ENCODE measurements around the gene APLP2.
"Not testable (repeated sequence)": the region's sequence is repeated elsewhere in the genome, so short reads cannot be mapped to it uniquely, and the experiment has no call there.

The APLP2 gene

DNA sequence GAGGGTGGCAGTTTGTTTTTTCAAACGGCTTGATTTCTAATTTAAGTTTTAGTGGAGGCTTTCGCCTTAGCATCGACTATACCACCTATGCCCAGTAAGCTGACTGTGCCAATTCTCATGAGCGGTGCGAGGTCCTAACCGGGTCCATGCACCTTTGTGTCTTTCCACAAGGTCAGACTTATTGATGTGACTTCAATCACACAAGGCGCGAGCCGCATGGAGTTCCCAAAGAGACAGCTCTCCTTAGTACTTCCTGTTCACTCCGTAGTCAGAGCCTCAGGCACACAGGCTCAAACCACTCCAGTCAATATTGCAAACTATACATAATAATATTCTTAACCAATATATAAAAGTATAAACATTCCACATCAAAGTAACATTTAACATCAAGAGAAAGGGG, 108.1 kb downstream of the APLP2 start:
- DNase-seq = no peak

DNA sequence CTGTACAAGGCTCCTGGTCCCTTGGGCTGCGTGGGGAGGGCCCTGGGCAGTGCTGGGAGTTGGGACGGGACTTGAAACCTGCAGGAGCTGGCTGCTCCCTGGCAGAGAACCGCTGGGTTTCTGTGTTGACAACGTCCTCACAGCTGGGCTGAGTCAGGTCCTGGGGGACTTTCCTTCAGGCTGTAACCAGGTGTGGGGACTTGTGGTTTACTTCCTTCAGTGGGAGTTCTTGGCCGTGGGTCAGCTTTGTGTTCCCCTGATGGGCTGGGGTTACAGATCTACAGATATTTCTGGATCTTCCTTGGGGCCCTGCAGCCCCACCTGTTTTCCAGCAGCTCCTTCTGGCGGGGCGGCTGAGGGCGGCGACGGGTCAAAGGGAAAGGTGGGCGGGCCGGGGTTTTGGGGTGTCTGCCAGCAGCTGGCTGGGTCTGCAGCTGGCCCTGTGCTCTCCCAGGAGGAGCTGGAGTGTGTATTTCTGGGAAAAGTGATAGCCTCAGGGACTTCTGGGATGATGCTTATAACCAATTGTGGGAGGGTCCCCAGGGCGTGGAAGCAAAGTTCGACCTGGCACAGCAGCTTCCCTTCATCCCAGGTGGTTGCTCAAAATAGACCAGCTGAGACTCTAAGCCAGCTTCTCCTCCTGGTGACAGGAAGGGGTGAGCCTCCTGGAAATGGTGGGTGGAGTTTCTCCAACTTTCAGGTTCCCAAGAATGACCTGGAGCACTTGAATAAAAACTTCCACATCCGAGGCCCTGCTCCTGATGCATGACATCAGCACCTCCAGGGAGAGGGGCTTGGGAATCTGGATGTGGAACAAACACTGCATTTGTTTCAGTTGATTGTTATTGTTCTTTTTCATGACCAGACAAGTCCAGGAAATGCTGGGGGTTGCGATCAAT, 109.0 kb downstream of the APLP2 start:
- DNase-seq = no peak

DNA sequence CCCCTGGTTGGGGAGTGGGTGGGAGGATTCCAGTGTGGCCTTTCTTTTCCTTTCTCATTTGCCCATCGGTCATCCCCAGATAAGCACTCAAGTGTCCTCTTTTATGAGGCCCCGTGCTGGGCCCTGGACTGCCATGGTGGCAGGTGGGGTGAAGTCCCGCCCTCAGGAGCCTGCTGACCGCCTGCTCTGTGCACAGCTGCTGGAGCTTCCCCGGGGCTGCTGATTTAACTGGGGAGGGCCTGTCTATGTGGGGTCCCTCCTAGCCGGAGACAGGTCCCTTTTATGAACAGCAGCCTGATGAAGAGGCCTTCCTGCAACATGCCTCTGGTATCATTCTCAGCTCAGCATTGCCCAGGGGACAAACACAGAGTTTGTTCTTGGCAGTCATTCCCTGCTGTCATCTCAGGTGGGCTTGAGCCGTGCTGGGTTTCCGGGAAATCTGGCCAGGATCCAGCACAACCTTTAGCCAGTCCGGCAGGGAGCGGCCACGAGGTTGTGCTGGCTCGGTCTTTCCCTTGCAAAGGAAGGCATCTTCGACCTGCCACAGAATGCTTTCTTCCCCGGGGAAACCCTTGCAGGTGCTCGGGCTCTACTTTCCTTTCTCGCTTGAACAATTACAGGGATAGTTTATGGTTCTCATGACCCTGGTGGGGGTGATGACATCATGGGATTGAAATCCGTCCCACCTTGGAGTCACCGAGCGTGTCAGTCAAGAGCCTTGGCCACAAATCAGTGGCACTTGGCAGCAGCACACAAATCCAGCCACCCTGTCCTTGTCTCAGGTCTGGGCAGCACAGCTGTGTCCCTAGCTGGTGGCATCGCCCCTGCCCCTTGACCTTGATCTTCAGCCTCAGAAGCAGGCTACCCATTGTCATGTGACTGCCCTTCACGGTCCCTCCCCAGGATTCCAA, 110.0 kb downstream of the APLP2 start:
- no peak for DNase-seq

DNA sequence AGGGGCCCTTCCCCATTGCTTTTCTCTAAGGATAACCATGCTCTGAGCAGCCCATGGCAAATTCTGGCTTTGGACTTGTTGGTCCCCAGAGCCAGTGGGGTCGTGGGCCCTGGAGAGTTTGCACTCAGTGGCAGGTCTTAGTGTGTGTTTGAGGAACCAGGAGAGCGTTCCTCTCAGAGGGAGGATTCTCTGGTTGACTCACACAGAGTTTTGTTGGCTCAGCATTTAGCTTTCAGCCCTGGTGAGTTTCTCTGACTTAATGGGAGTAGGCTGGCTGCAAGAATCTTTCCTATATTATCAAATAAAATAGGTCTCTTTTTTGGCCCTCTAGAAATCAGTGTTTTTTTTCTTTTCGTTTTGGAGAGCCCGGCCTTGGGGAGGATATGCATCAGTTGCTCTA, 110.8 kb downstream of the APLP2 start:
- no peak for DNase-seq

DNA sequence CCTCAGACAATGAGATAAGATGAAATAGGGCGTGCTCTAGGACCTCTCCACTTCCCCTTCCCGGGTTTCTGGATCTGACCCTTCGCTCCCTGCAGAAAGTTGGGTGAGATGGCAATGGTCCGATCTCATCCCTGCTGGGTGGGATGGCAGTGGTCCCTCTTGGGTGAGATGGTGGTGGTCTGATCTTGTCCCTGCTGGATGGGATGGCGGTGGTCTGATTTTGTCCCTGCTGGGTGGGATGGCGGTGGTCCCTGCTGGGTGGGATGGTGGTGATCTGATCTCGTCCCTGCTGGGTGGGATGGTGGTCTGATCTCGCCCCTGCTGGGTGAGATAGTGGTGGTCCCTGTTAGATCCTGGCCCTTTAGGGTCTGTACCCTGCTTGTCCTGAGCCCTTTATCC, 111.2 kb downstream of the APLP2 start:
- DNase-seq = no peak

DNA sequence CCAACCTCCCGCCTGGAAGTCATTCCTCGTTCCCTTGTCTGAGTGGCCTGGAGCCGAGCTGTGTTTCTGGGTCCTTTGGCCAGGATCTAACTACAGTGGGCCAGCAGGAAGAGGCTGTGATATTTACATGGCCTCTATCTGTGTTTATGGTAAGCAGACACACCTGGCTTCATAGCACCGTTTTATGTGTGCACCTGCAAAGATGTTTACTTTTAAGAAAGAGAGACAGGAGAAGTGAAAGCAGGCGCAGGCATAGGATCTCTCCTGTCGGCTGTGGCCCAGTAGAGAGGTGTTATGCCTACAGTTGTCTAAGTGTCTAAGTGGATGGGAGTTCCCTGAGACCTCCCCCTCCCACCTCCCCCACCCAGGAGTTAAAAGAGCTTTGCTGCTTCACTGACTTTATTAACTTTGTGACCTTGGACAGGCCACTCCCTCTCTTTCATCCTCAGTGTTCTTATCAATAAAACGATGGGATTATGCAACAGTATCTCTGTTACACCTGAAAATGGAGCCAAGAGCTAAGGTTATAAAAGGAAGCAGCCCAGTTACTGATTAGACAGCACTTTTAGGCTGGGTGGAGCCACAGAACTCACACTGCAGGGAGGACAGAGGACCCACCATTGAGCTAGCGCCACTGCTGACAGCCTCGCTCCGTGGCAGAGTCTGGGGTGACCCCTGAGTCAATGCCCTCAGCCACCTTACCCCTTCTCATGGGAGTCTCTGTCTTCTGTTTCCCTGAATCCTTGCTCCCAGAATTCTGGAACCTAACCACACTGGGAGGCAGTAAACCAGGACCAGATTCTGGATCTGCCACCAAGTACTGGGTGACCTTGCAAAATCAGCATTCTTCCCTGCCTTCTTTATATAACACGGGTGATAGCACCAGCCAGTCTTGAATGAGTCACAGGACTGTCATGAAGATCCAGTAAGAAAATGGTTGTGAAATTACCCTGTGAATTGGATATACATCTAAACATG, 111.9 kb downstream of the APLP2 start:
- DNase-seq = no peak

DNA sequence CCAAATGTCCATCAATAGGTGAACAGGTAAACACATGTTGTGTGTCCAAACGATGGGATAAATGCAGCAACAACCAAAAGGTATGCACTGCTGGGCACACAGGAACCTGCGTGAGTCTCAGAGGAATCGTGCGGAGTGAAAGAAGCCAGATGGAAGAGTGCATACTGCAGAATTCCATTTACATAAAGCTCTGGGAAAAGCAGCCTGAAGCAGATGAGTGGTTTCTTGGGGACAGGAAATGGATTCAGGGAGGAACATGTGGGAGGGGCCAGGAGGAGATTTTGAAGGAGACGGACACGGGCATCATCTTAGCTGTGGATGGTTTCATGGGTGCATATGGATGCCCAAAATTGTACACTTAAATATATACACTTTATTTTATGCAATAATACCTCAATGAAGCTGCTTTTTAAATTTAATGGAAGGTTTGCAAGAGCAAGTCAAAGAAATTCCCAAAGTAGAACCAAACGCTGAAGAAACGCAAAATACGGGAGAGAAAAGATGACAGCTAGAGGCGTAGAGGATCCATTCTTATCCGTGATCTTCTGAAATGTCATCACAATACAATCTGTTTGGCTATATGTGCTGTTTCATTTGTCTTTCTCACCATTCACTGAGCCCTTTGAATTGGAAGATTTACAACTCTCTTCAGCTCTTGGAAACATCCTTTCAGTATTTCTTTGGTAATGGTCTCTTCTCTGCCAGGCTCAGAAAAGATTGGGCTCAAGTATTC, 114.3 kb downstream of the APLP2 start:
- no peak for DNase-seq

DNA sequence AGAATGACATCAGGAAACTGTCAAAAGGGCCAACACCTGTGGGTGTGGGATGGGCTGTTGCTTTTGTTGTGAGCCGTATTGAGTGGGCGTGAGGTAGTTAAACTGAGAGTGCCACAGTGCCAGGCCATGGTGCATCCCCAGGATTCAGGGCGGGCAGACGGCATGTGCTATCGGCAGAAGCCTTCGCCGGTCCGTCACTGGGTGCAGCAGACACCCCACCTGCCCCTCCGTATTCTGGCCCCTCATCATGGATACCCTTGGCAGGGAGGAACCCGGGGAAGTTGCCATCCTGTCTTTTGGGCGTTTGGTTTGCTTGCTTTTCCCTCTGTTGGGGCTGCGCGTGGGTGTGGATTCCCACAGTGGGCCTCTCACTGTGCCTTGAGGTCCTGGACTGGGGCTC, 117.4 kb downstream of the APLP2 start:
- DNase-seq = no peak

DNA sequence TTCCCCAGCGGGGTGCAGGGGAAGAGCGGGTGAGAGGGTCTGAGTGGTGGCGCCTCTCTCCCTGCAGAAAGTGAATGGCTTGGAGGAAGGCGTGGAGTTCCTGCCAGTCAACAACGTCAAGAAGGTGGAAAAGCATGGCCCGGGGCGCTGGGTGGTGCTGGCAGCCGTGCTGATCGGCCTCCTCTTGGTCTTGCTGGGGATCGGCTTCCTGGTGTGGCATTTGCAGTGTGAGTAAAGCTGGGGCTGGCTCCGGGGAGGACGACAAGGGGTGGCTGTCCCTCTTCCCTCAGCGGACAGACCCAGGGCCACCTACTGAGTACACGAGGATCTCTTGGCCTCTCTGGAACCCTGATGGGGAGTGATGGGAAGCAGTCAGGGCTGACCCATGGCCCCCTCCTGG, 118.4 kb downstream of the APLP2 start:
- DNase-seq = no peak

DNA sequence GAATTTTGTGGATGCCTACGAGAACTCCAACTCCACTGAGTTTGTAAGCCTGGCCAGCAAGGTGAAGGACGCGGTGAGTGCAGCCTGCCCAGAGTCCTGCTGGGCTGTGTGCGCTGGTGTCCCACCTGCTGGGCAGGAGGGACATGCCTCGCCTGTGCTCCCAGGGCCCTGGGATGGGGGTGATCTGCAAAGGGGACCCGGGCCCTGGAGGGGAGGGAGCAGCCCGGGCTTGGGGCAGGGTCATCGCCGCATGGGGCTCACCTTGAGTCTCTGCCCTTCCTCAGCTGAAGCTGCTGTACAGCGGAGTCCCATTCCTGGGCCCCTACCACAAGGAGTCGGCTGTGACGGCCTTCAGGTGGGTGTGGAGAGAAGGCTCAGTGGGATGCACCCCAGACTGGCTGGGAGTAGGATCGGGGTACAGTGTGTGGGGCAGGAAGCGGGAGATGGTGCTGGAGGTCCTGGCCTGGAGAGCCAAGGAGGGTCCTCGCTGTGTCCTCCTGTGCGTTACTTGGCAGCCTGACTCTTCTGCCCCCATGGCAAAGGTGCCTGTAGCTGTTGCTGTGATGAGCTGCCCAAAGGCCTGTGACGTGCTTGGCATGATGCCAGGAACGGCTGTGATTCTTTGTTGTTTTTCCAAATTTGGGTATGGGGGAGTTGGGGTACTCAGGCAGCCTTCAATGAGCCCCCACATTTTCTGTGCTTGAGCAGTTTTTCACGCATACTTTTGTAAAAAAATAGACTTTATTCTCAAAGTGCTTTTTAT, 119.1 kb downstream of the APLP2 start:
- no peak for DNase-seq

DNA sequence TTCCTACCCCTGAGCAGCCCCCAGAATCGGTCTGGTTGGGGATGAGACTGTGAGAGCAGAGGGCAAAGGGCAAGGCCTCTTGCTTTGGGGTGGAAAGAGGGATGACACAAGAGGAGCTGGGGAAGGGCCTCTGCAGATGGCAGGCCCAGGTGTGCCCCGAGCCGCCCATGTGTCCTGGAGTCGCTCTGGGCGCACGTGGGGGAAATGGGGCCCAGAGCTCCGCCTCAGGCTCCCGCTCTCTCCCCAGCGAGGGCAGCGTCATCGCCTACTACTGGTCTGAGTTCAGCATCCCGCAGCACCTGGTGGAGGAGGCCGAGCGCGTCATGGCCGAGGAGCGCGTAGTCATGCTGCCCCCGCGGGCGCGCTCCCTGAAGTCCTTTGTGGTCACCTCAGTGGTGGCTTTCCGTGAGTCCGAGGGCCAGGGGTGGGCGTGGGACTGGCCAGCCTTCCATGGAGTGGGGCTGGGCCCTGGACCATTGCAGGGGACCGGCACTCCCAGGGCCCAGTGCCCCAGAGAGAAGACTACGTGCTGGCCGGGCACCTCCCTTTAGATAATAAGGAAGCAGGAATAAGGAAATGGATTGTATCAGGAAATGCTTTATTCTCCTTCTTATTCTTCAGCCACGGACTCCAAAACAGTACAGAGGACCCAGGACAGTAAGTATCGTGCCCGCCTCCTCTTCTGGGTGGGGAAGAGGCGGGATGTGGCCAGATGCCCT, 120.0 kb downstream of the APLP2 start:
- DNase-seq = no peak

DNA sequence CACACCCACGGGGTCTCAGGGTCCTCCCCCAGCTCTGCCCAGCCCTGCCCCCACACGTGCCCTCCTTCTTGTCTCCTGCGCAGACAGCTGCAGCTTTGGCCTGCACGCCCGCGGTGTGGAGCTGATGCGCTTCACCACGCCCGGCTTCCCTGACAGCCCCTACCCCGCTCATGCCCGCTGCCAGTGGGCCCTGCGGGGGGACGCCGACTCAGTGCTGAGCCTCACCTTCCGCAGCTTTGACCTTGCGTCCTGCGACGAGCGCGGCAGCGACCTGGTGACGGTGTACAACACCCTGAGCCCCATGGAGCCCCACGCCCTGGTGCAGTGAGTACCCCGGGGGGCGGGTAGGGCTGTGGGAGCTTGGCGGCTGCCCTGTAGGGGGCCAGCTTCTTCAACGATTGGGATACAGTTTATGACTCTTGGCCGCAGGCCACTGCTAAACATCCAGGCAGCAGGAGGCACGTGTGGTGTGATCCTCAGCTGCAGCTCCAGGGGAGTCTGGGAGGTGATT, 120.7 kb downstream of the APLP2 start:
- no peak for DNase-seq

DNA sequence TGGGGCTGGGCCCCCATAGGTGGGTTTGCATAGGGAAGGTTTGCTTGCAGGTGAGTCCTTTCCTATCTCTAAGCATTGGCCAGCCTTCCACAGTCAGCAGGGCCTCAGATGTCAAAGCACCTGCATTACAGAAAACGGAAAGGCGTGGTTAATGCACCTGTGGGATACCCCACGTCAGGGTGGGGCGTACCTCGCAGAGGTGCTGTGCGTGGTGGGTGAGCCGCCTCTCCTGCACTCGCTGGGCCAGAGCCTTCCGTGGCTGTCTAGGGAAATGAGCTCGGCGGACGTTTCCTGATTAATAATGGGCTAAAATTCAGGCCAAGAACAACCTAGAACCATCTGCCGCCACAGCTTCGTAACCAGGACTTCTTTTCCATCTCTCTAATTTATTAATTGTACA, 122.2 kb downstream of the APLP2 start:
- no peak for DNase-seq

DNA sequence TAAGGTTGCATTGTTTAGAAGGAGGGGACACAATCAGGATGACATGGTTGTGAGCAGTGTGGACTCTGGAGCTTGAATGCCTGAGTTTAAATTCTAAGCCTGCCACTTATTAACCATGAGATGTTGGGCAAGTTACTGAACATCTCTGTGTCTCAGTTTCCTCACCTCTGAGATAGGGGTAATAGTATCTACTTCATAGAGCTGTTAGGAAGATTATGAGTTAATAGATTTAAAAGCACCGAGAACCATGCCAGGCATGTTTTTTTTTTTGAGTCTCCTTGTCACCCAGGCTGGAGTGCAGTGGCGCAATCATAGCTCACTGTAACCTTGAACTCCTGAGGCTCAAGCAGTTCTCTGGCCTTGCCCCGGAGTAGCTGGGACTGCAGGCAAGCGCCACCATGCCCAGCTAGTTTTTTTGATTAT, 123.2 kb downstream of the APLP2 start:
- DNase-seq = no peak

DNA sequence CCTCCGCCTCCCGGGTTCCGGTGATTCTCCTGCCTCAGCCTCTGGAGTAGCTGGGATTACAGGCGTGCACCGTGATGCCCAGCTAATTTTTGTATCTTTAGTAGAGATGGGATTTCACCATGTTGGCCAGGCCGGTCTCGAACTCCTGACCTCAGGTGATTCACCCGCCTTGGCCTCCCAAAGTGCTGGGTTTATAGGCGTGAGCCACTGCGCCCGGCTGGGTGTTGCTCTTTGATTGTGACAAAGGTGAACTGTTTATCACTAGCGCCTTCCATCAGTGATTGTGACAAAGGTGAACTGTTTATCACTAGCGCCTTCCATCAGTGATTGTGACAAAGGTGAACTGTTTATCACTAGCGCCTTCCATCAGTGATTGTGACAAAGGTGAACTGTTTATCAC, 123.9 kb downstream of the APLP2 start:
- DNase-seq = not testable (repeated sequence)

Measured in effector CD8-positive, alpha-beta T cell (primary cell).